Ovary (tissue), 3 donors: ENCODE measurements around the gene NEDD9.

Experiments
- CTCF ChIP-seq, 3 donors: fragments of 450-650 bp in 2 of 3; fragments of 200-600 bp in 1 of 3; IDR thresholded peaks; one replicate each; pipeline versions ENCODE4 v1.5.1 to v1.8.0; 2016 to 2022; ENCODE audit warnings: antibody characterized with exemption in 3 of 3, mild to moderate bottlenecking in 1 of 3
- POLR2A ChIP-seq: fragments of 450-650 bp; IDR thresholded peaks from one replicate; pipeline ENCODE4 v1.6.1; 2017; ENCODE audit warnings: antibody characterized with exemption, mild to moderate bottlenecking, moderate library complexity
- donor health status: DM: no; HTN: no; CAD: no.

DNA sequence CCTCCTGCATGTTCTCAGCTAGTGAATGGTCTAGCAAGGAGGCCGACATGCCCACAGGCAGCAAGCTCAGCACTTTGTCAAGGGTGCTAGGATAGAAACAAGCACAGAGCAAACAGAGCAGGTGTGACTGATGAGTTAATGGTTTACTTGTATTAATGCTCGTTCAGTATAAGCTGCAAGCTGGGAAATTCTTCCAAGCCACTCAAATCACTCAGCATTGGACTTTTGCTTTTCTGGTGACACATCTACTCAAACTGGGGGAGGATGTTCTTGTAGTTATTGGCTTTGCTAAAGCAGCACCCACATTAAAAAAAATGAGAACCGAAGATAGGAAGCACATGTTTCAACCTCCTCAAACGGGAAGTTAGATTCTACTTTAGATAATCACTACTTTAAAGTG, 43.1 kb upstream of the NEDD9 start:
- TF ChIP-seq POLR2A (no peak), CTCF (IDR thresholded peaks at IDR 0.05) (no peak)
